Right forelimb (tissue), 1 donor: Measurements from ENCODE around the gene SMARCAL1.

Experiments
- DNase-seq: peaks from one replicate; pipeline ENCODE4 v3.0.0-alpha.2; 2018

SMARCAL1 gene

GRCh38 chr2:216428618-216429350 lies 16.5 kb downstream of the SMARCAL1 start:
- DNase-seq: no peak

- DNase-seq: no peak
Observed at GRCh38 chr2:216429428-216429827, 17.1 kb downstream of the SMARCAL1 start.

- DNase-seq: no peak
Observed at GRCh38 chr2:216430811-216431530, 18.7 kb downstream of the SMARCAL1 start.

- no peak for DNase-seq
Observed at GRCh38 chr2:216431531-216431856, 19.2 kb downstream of the SMARCAL1 start.

GRCh38 chr2:216436383-216436782 lies 24.1 kb downstream of the SMARCAL1 start:
- no peak for DNase-seq

- DNase-seq: no peak
Observed at GRCh38 chr2:216441308-216442010, 29.2 kb downstream of the SMARCAL1 start.

- DNase-seq: no peak
Observed at GRCh38 chr2:216445501-216445900, 33.2 kb downstream of the SMARCAL1 start.

GRCh38 chr2:216446343-216446742 lies 34.1 kb downstream of the SMARCAL1 start:
- DNase-seq: no peak

GRCh38 chr2:216447293-216447692 lies 35.0 kb downstream of the SMARCAL1 start:
- DNase-seq: no peak

- DNase-seq: no peak
Observed at GRCh38 chr2:216448829-216449228, 36.5 kb downstream of the SMARCAL1 start.

- DNase-seq: no peak
Observed at GRCh38 chr2:216450346-216450745, 38.1 kb downstream of the SMARCAL1 start.

GRCh38 chr2:216450784-216451183 lies 38.5 kb downstream of the SMARCAL1 start:
- no peak for DNase-seq

- DNase-seq: no peak
Observed at GRCh38 chr2:216453955-216454614, 41.8 kb downstream of the SMARCAL1 start.

- DNase-seq: no peak
Observed at GRCh38 chr2:216463148-216463547, 50.9 kb downstream of the SMARCAL1 start.

- DNase-seq: no peak
Observed at GRCh38 chr2:216464104-216464720, 51.9 kb downstream of the SMARCAL1 start.

- DNase-seq: no peak
Observed at GRCh38 chr2:216465579-216466195, 53.4 kb downstream of the SMARCAL1 start.

GRCh38 chr2:216467845-216468244 lies 55.6 kb downstream of the SMARCAL1 start:
- DNase-seq: no peak

GRCh38 chr2:216469661-216470060 lies 57.4 kb downstream of the SMARCAL1 start:
- no peak for DNase-seq

- no peak for DNase-seq
Observed at GRCh38 chr2:216473187-216473586, 60.9 kb downstream of the SMARCAL1 start.

GRCh38 chr2:216474925-216475670 lies 62.8 kb downstream of the SMARCAL1 start:
- DNase-seq: no peak

- no peak for DNase-seq
Observed at GRCh38 chr2:216475767-216476166, 63.5 kb downstream of the SMARCAL1 start.
